Spleen (tissue), 11 donors: Measurements from ENCODE around the gene DISP2. TPM values are rescaled to one million over a fixed set of nuclear protein-coding genes. Genes with fewer than 3 reads are reported as not detected.

Source experiments
- DNase-seq: peaks from one replicate; pipeline ENCODE4 v3.0.0-alpha.2; 2020
- H3K27ac ChIP-seq, 8 donors: fragments of 200-600 bp; sonication (generic) in 7 of 8; 1 replicate in 4 of 8; 2 replicates in 4 of 8; pipeline versions ENCODE4 v1.5.0 to v1.8.0; 2016 to 2021; ENCODE audit warnings: inconsistent platforms in 4 of 8, mild to moderate bottlenecking in 4 of 8, moderate library complexity in 1 of 8
- H3K27me3 ChIP-seq, 7 donors: fragments of 200-600 bp; sonication (generic) in 6 of 7; replicated peaks in 1 of 7; 1 replicate in 4 of 7; 2 replicates in 3 of 7; pipeline versions ENCODE4 v1.5.0 to v1.8.0; 2016 to 2021; ENCODE audit warnings: inconsistent platforms in 3 of 7, mild to moderate bottlenecking in 1 of 7
- H3K36me3 ChIP-seq, 6 donors: fragments of 200-600 bp; sonication (generic) in 5 of 6; 1 replicate in 4 of 6; 2 replicates in 2 of 6; pipeline versions ENCODE4 v1.5.0 to v1.8.0; 2016 to 2021; ENCODE audit warnings: inconsistent platforms in 2 of 6
- H3K4me1 ChIP-seq, 6 donors: fragments of 200-600 bp; sonication (generic) in 5 of 6; 1 replicate in 3 of 6; 2 replicates in 3 of 6; pipeline versions ENCODE4 v1.5.0 to v1.8.0; 2016 to 2021; ENCODE audit warnings: inconsistent platforms in 3 of 6
- H3K4me3 ChIP-seq, 8 donors: fragments of 200-600 bp; sonication (generic) in 7 of 8; 1 replicate in 4 of 8; 2 replicates in 4 of 8; pipeline versions ENCODE4 v1.5.0 to v1.8.0; 2016 to 2021; ENCODE audit warnings: inconsistent platforms in 4 of 8, mild to moderate bottlenecking in 4 of 8, moderate library complexity in 2 of 8
- H3K9me3 ChIP-seq, 8 donors: fragments of 200-600 bp; sonication (generic) in 7 of 8; 1 replicate in 4 of 8; 2 replicates in 4 of 8; pipeline versions ENCODE4 v1.5.0 to v1.8.0; 2016 to 2021; ENCODE audit warnings: inconsistent platforms in 4 of 8
- CTCF ChIP-seq, 11 experiments: fragments of 200-600 bp in 7 of 11; fragments of 450-650 bp in 4 of 11; sonication (generic) in 4 of 11; IDR thresholded peaks in 8 of 11; conservative IDR thresholded peaks in 3 of 11; 1 replicate in 7 of 11; 2 replicates in 4 of 11; pipeline versions ENCODE4 v1.4.0 to v1.8.0; 2016 to 2021; ENCODE audit warnings: antibody characterized with exemption in 11 of 11, inconsistent platforms in 4 of 11, mild to moderate bottlenecking in 1 of 11
- POLR2A ChIP-seq, 3 donors: fragments of 450-650 bp; IDR thresholded peaks; one replicate each; pipeline ENCODE4 v1.5.1; 2017; ENCODE audit warnings: antibody characterized with exemption in 3 of 3, mild to moderate bottlenecking in 1 of 3
- POLR2AphosphoS5 ChIP-seq, 3 donors: sonication (generic); formaldehyde crosslinking; IDR thresholded peaks; one replicate each; pipeline ENCODE4 v1.5.1; 2017; ENCODE audit warnings: antibody characterized with exemption in 3 of 3
- WGBS, 5 donors: extraction: QIAGEN DNeasy Blood & Tissue Kit in 3 of 5; methylation state at CpG; one replicate each; pipeline versions ENCODE4 v1.1.5 to v1.1.7; 2013 to 2018; 5-methylcytosine and 5-hydroxymethylcytosine counted together
- intact Hi-C: fragments of 100-400 bp; cut with DNase I; formaldehyde crosslinking; loops from one replicate; pipeline ENCODE4 v1.15.0; 2023; ENCODE audit warnings: low total_unique reads
- polyA plus RNA-seq, 3 donors: library from polyadenylated mRNA; stranded (reverse); fragments of 200-250 nt; gene quantifications; one replicate each; pipeline ENCODE4 v1.2.1, GENCODE V29; 2013
- total RNA-seq, 7 donors: library from RNA; depleted of rRNA in 3 of 7; stranded (reverse); fragments of >200 nt in 3 of 7; fragmentation: NEBNext Ultra II Directional in 4 of 7; extraction: Animal tissue kit (Norgen Biotek cat#: 25700) in 4 of 7; gene quantifications; one replicate each; pipeline versions ENCODE4 v1.1.0 to v1.2.1, GENCODE V29; 2016 to 2021
- donor health status: healthy with polysubstance abuse.
- donor health status: DM: no; HTN: no; CAD: no; lungs with moderate emphysema.
- donor health status: DM: no; HTN: no; CAD: no.
- donor health status: Bipolar disorder and iron deficiency.
- donor health status: healthy.
- donor health status: DM: no; HTN: no; CAD: no.
- donor health status: DM: yes; HTN: yes; CAD: no.

DISP2 gene
- total and polyA plus RNA-seq, 10 donors: 0.05 to 3.0 (median 0.54) TPM; not detected in 1

DNA sequence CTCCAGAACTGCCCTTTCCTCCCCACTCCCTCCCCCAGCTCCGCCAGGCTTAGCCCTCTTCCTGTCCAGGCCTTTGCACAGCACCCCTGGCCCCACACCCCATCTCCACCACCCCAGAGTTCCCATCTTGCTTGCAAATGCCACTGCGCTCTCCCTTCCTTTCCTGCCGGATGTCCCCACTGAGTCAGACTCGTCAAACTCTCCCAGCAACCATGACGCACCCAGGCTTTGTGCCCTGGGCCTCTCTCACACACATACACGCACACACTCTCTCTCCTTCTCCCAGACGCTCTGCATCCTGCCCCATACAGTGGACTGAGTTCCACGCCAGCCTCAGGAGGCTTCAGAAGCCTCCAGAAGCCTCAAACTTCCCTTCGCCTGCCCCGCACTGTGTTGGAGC is 14.5 kb upstream of the DISP2 start:
- WGBS, 5 donors: 65 to 79% (median 71%) methylated on average over 10 of the region's 10 CpGs
- peak overlapping the region in 2 of 8 donors; percentile 16 to 50 for H3K27ac ChIP-seq
- peaks cover 0 to 5% (median 0%) of the 10 kb centered on the region in 7 donors for H3K27me3 ChIP-seq
- no peaks in the 10 kb centered on the region for H3K36me3 ChIP-seq
- no peak for TF ChIP-seq CTCF (IDR thresholded peaks at IDR 0.05 in 8 of 11, conservative IDR thresholded peaks at IDR 0.05 in 3 of 11)
- TF ChIP-seq POLR2A (IDR thresholded peaks at IDR 0.05): no peak
- no peaks in the 10 kb centered on the region for H3K9me3 ChIP-seq
- no peak for DNase-seq
- intact Hi-C loops: loop anchor here (5.0 kb wide), 1 partner anchor 79 kb away; no protein-coding TSS in a partner anchor
- H3K4me1 ChIP-seq: peaks cover 0 to 52% (median 33%) of the 10 kb centered on the region in 6 donors
- H3K4me3 ChIP-seq: no peak overlapping the region

DNA sequence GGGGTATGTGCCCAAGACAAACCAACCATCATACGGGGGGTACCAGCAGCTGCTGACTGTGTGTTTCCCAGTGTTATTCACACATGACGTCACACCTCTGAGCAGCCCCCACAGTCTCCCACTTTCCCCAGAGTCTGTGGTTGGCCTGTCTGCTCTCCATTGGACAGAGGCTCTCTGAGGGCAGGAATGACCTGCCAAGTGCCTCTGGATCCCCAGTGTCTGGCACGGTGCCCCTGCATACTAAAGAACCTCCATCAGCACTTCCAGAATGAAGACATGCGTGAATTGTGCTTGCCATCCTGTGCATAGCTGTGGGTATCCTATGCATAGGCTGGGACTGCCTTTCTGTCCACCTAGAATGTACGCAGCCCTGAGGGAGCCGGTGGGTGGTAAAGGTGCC is 13.8 kb upstream of the DISP2 start:
- Histone ChIP-seq H3K9me3 (no peaks in the 10 kb centered on the region), H3K4me3 (no peak overlapping the region), H3K36me3 (no peaks in the 10 kb centered on the region), H3K4me1 (peaks cover 0 to 45% (median 30%) of the 10 kb centered on the region in 6 donors), H3K27me3 (peaks cover 0 to 5% (median 0%) of the 10 kb centered on the region in 7 donors), H3K27ac (no peak overlapping the region)
- no peak for DNase-seq
- intact Hi-C loops: loop anchor here (5.0 kb wide), 1 partner anchor 78 kb away; no protein-coding TSS in a partner anchor
- WGBS, 5 donors: 42 to 67% (median 48%) methylated on average over 4 to 6 of the region's 6 CpGs
- no peak for TF ChIP-seq CTCF (IDR thresholded peaks at IDR 0.05 in 8 of 11, conservative IDR thresholded peaks at IDR 0.05 in 3 of 11)
- TF ChIP-seq POLR2A (IDR thresholded peaks at IDR 0.05): no peak
- TF ChIP-seq POLR2AphosphoS5 (IDR thresholded peaks at IDR 0.05): no peak

GRCh38 chr15:40344631-40345120 is 13.3 kb upstream of the DISP2 start:
- Histone ChIP-seq H3K9me3 (no peaks in the 10 kb centered on the region), H3K4me3 (no peak overlapping the region), H3K36me3 (no peaks in the 10 kb centered on the region), H3K4me1 (peaks cover 0 to 41% (median 27%) of the 10 kb centered on the region in 6 donors), H3K27me3 (peaks cover 0 to 5% (median 0%) of the 10 kb centered on the region in 7 donors), H3K27ac (no peak overlapping the region)
- whole genome bisulfite sequencing, 5 donors: 25 to 43% (median 37%) methylated on average over 13 to 15 of the region's 15 CpGs
- TF ChIP-seq CTCF (IDR thresholded peaks at IDR 0.05 in 8 of 11, conservative IDR thresholded peaks at IDR 0.05 in 3 of 11) (peak; percentile 55 to 89 (median 78)), POLR2A (IDR thresholded peaks at IDR 0.05) (no peak)
- intact Hi-C loops: loop anchor here (5.0 kb wide), 1 partner anchor 78 kb away; no protein-coding TSS in a partner anchor
- peak; percentile 91 for DNase-seq

DNA sequence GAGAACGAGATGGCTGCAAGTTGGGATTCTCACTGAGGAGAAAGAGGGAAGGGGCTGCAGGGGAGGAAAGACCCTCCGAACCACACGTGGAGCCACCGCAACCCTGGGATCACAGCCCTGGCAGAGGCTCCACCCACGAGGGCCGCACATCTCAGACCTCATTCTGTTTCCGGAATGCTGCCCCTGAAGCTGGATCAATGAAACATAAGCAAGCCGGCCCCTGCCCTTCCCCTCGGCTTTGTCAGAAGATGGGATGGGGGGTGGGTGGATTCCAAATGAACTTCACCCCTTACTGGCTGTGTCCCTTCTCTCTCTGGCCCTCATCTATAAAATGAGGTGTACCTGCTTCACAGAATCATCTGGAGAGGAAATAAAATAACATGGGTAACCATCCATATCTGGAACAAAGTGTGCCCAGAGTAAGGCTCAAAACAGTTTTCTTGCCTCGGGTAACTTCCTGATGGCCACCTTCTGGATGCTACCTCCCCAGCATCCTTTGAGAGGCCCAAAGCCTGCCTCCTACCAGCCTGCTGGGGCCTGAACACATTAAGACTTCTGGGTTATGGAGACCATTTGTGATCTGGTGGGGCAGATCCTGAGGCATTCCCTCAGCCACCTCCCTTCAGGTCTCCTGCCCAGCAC is 12.7 kb upstream of the DISP2 start:
- TF ChIP-seq POLR2A (IDR thresholded peaks at IDR 0.05): no peak
- no peak for TF ChIP-seq CTCF (IDR thresholded peaks at IDR 0.05 in 8 of 11, conservative IDR thresholded peaks at IDR 0.05 in 3 of 11)
- no peak for TF ChIP-seq POLR2AphosphoS5 (IDR thresholded peaks at IDR 0.05)
- no peak for DNase-seq
- intact Hi-C loops: no loop called here
- WGBS, 5 donors: 72 to 85% (median 77%) methylated on average over 10 of the region's 10 CpGs
- Histone ChIP-seq H3K9me3 (no peaks in the 10 kb centered on the region), H3K36me3 (no peaks in the 10 kb centered on the region), H3K27ac (no peak overlapping the region), H3K27me3 (peaks cover 0 to 5% (median 0%) of the 10 kb centered on the region in 7 donors), H3K4me3 (no peak overlapping the region), H3K4me1 (peaks cover 0 to 34% (median 21%) of the 10 kb centered on the region in 6 donors)
